Hematopoietic multipotent progenitor cell treated with erythropoietin and hydrocortisone succinate and interleukin-3 and kit ligand, for 8 days (in vitro differentiated cells): ENCODE data around the gene FARP1.
"Not testable (repeated sequence)": the region's sequence is repeated elsewhere in the genome, so short reads cannot be mapped to it uniquely, and the experiment has no call there.

Experiments
- DNase-seq: peaks from one replicate; pipeline ENCODE4 v3.0.0-alpha.2; 2015

Gene FARP1

GRCh38 chr13:98345107-98345935 is 202.4 kb downstream of the FARP1 start:
- peak; percentile 40 for DNase-seq

DNA sequence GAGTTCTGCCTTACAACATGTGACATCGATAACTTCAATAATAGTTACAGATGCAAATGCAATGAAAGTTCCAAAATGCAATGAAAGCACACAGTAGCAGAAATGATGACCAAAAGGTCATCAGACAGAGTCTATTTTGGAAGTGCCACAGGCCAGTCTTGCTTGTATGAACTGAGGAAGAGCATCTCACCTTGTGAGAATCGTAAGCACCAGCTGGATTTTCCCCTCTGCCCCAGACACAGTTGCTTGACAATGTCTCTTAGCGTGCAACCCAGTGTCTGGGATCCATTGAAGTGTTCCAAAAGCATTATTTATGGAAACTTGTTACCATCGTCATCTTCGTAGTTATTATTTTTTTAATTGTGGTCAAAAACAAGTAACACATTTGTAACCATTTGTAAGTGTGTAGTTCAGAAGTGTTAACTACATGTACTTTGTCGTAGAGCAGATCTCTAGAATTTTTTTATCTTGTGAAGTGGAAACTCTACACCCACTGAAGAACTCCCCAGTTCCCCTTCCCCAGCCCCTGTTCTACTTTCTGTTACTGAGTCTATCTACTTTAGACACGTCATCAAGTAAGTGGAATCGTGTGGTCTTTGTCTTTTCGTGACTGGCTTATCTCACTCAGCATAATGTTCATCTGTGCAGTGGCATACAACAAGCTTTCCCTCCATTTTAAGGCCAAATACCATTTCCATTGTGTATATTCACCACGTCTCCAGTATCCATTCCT is 204.2 kb downstream of the FARP1 start:
- no peak for DNase-seq

- DNase-seq: no peak
Measured at GRCh38 chr13:98347756-98348155, 204.9 kb downstream of the FARP1 start.

DNA sequence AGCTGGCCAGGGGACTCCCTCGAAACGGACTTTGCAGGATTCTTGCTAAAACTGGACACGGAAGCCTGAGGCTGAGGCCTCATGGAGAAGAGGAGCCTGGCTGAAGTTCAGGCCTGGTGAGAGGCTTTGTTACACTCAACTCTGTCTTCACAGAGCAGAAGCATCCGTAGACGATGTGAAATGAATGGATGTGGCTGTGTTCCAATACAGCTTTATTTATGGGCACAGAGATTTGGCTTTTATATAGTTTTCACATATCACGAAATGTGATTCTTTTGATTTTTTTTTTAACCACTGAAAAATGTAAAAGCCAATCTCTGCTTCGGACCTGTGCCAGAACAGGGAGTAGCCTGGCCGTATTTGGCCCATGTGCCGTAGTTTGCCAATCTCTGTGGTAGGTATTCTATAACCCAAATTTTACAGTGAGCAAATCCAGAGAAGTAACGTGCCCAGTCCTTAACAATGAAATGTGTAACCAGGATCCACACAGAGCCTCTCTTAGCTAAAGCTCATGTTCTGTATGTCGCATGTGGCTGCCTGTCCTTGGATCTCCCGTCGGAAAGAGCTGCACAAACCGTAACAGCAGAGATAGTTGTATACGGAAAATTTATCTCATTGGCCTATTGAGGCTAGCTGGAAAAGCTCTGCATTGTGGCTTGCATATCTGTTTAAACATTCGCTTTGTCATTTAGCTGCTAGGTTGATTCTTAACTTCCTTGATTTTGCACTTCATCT is 205.7 kb downstream of the FARP1 start:
- DNase-seq: no peak

DNA sequence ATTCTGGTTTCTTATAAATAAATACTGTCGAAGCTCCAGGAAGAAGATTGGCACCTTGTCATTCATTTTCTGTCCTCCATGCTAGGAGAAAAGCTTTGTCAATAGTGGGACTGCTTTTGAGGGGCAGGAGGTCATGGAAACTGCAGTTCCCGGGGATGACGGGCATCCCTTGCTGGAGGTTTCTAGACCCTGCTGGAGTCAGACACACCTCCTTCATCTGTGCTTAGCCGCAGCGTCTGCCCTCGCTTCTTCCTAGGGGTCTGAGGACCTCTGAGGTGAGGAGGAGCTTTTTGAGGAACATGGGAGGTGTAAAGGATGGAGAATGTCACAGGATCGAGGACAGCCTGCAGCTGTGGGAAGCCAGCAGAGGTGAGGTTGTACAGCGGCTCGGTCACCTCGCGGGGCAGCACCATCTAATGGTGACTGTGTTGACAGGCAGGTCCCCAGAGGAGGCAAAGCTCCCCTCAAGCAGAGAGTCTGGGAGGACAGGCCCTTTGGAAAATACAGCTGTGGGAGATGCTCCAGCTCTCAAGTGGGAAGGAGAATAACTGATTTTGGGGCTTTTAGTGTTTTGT is 206.9 kb downstream of the FARP1 start:
- DNase-seq: no peak

DNA sequence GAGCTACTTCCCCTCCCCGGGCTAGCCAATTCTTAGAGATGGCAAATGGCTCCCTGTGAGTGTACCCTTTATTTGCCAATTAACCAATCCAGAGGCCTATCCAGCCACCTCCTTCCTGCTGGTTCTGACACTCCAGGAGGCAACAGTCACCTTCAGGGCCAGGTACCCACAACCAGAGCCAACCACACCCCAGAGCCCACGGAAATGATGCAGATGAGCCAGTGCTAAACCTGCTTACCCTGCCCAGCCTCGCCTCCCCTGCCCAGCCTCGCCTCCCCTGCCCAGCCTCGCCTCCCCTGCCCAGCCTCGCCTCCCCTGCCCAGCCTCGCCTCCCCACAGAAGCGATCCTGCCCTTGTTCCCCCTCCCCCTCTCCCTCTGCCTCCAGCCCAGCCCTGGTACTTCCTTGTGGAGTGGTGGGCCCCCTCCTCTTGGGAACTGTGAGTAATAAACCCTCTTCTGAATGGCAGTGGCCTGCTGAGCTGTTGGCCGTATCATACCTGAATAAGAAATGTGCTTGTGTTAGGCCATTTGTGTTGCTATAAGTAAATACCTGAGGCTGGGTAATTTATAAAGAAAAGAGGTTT is 207.9 kb downstream of the FARP1 start:
- no peak for DNase-seq

GRCh38 chr13:98351636-98352035 is 208.7 kb downstream of the FARP1 start:
- DNase-seq: no peak

GRCh38 chr13:98352226-98352625 is 209.3 kb downstream of the FARP1 start:
- no peak for DNase-seq

DNA sequence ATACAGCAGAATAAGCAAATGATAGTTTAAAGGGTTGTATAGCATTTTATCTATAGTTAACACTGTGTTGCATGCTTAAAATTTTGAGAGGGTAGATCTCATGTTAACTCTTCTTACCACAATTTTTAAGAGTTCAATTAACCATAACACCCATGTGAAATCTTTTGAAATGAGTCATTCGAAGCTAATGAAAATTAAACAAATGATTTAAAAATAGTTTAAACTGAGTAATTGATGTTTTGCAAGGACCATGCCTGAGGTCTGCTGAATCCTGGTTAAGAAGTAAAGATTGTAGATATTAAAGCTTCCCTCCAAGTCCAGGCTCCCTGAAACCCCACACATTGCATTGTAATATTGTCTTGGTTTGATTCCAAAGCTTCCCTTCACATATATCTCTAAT is 210.9 kb downstream of the FARP1 start:
- no peak for DNase-seq

DNA sequence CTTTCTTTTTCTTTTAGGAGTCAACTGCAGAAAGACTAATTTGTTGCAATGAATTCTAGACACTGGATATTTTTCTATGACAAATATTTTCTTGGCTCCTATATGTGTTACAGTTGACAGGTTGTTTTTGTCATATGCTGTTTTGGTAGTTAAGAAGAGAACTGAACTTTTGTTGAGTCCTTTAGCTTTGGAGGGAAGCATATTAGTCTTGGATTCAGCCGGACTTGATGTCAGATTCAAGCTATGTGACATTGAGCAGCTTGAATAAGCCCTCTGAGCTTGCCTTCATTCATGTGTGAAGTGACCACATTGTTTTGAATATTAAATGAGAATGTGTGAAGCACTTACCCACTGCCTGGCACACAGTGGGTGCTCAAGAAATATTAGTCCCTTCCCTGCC is 216.0 kb downstream of the FARP1 start:
- DNase-seq: no peak

GRCh38 chr13:98360545-98360944 is 217.7 kb downstream of the FARP1 start:
- no peak for DNase-seq

GRCh38 chr13:98363326-98363725 is 220.4 kb downstream of the FARP1 start:
- no peak for DNase-seq

GRCh38 chr13:98364179-98364578 is 221.3 kb downstream of the FARP1 start:
- no peak for DNase-seq

DNA sequence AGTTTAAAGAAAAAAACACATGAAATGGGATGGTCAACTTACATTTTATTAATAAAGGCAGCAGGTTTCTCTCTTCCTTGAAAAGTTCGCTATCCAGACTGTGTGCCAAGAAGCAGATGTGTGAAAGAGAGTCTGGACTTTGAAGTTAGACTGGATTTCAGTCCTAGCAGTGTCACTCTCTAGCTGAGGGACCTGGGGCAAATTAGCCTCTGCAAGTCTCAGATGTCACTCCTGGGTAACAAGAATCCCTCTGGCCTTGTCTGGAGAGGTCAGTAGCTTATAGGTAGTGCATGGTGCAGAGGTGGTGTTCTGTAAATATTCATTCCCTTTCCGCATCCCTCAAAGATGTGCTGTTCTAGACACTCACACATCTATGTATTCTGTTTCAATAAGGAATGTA is 221.8 kb downstream of the FARP1 start:
- DNase-seq: no peak

DNA sequence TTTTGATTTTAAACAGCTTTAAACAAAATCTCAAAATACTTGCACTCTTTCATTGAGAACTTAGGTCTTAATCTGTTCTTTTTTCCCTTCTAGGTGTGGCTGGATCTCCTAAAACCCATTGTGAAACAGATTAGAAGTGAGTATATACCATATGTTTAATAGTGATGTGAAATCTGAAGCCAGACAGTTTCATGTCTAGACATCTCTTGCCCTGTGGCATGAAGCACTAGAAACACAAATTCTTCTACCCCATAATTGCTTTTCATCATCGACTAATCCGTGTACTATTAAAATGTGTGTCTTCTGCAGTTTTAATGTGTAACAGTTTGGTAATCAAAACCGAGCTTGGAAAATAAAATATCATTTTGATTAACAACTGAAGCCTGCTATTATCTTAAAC is 222.4 kb downstream of the FARP1 start:
- DNase-seq: no peak

DNA sequence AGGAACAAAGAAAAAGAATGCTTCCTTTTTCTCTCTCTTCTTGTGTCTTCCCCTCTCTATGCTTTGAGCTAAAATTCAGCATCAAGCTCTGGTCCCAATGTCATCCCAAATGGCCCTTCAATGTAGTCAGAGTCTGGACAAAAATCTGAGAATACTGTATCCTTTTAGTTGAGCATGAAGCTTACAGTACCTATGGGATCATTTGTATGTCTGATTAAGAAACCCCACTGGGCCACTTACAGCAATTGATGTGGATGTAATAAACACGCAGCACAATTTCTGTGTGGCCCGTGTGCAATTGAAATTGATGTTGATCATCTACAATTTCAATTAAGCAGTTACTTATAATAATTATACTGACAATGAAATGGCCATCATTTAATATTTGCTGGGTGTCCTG is 223.1 kb downstream of the FARP1 start:
- DNase-seq: no peak

GRCh38 chr13:98366443-98366842 is 223.5 kb downstream of the FARP1 start:
- no peak for DNase-seq

DNA sequence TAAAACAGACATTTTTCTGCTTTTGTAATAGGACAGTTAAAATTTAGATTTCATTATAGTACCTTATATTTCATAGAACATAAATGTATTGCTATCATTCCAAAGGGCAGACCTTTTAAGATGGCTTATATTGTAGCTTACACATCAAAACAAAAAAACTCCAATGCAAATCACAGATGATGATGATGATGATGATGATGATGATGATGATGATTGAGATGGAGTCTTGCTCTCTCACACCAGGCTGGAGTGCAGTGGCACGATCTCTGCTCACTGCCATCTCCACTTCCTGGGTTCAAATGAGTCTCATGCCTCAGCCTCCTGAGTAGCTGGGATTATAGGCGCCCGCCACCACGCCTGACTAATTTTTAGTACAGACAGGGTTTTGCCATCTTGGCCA is 224.1 kb downstream of the FARP1 start:
- DNase-seq: no peak

GRCh38 chr13:98368019-98368418 is 225.1 kb downstream of the FARP1 start:
- no peak for DNase-seq

DNA sequence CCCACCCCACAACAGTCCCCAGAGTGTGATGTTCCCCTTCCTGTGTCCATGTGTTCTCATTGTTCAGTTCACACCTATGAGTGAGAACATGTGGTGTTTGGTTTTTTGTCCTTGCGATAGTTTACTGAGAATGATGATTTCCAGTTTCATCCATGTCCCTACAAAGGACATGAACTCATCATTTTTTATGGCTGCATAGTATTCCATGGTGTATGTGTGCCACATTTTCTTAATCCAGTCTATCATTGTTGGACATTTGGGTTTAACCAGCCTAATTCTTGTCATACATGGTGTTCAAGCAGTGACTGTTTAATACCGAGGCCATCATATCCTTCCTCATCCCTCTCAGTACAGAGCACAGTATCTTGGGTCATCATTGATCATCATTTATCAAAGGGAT is 226.6 kb downstream of the FARP1 start:
- not testable (repeated sequence) for DNase-seq

- no peak for DNase-seq
Measured at GRCh38 chr13:98370261-98370660, 227.4 kb downstream of the FARP1 start.

- no peak for DNase-seq
Measured at GRCh38 chr13:98370806-98371515, 228.1 kb downstream of the FARP1 start.
